Measurements from ENCODE around the gene NCR3LG1. TPM values are rescaled to one million over a fixed set of nuclear protein-coding genes. Genes with fewer than 3 reads are reported as not detected.

NCR3LG1 gene
- total RNA-seq, 1 donor from 2014 or later: 2.6 TPM

GRCh38 chr11:17350455-17351171 lies 987 bp upstream of the NCR3LG1 start:
- H3K4me3 ChIP-seq (ENCODE audit: low read depth, low read length): no peak overlapping the region
- DNase-seq (ENCODE audit: low read depth) (peak; percentile 53), FAIRE-seq (no peak)
- no peaks in the 10 kb centered on the region for H3K36me3 ChIP-seq (ENCODE audit: control insufficient read depth, insufficient read depth, low read length)
- no peaks in the 10 kb centered on the region for H3K27me3 ChIP-seq (ENCODE audit: control insufficient read depth, insufficient read depth, low read length)
- TF ChIP-seq CTCF (IDR thresholded peaks at IDR 0.05; ENCODE audit: insufficient read depth, low read length, severe bottlenecking): no peak

- no peaks in the 10 kb centered on the region for H3K36me3 ChIP-seq (ENCODE audit: control insufficient read depth, insufficient read depth, low read length)
- H3K27me3 ChIP-seq (ENCODE audit: control insufficient read depth, insufficient read depth, low read length): no peaks in the 10 kb centered on the region
- peak overlapping the region; percentile 64 for H3K4me3 ChIP-seq (ENCODE audit: low read depth, low read length)
- TF ChIP-seq CTCF (IDR thresholded peaks at IDR 0.05; ENCODE audit: insufficient read depth, low read length, severe bottlenecking): no peak
- FAIRE-seq: no peak
- no peak for DNase-seq (ENCODE audit: low read depth)
Measured at GRCh38 chr11:17351172-17351509, 459 bp upstream of the NCR3LG1 start.

- Histone ChIP-seq H3K36me3 (ENCODE audit: control insufficient read depth, insufficient read depth, low read length) (no peaks in the 10 kb centered on the region), H3K4me3 (ENCODE audit: low read depth, low read length) (peak overlapping the region; percentile 64), H3K27me3 (ENCODE audit: control insufficient read depth, insufficient read depth, low read length) (no peaks in the 10 kb centered on the region)
- no peak for FAIRE-seq
- DNase-seq (ENCODE audit: low read depth): peak; percentile 51
- peak; percentile 5 for TF ChIP-seq CTCF (IDR thresholded peaks at IDR 0.05; ENCODE audit: insufficient read depth, low read length, severe bottlenecking)
Measured at GRCh38 chr11:17352950-17353820, 1.6 kb downstream of the NCR3LG1 start.

GRCh38 chr11:17353821-17354600 lies 2.4 kb downstream of the NCR3LG1 start:
- FAIRE-seq (no peak), DNase-seq (ENCODE audit: low read depth) (peak; percentile 28)
- TF ChIP-seq CTCF (IDR thresholded peaks at IDR 0.05; ENCODE audit: insufficient read depth, low read length, severe bottlenecking): no peak
- H3K36me3 ChIP-seq (ENCODE audit: control insufficient read depth, insufficient read depth, low read length): no peaks in the 10 kb centered on the region
- H3K27me3 ChIP-seq (ENCODE audit: control insufficient read depth, insufficient read depth, low read length): no peaks in the 10 kb centered on the region
- H3K4me3 ChIP-seq (ENCODE audit: low read depth, low read length): peak overlapping the region; percentile 64

GRCh38 chr11:17354601-17354991 lies 3.0 kb downstream of the NCR3LG1 start:
- peak; percentile 67 for DNase-seq (ENCODE audit: low read depth)
- FAIRE-seq: no peak
- Histone ChIP-seq H3K4me3 (ENCODE audit: low read depth, low read length) (no peak overlapping the region), H3K36me3 (ENCODE audit: control insufficient read depth, insufficient read depth, low read length) (no peaks in the 10 kb centered on the region), H3K27me3 (ENCODE audit: control insufficient read depth, insufficient read depth, low read length) (no peaks in the 10 kb centered on the region)
- peak; percentile 52 for TF ChIP-seq CTCF (IDR thresholded peaks at IDR 0.05; ENCODE audit: insufficient read depth, low read length, severe bottlenecking)
